NCI-H2081 treated with DMSO at 0.1 percent for 48 hours (cell line): ENCODE data around the gene SIAH1.
"Not testable (repeated sequence)": the region's sequence is repeated elsewhere in the genome, so short reads cannot be mapped to it uniquely, and the experiment has no call there.

ENCODE experiments used
- DNase-seq: peaks from one replicate; lab custom pipeline; 2025; lab: John Stamatoyannopoulos, UW

The SIAH1 gene, protein sequence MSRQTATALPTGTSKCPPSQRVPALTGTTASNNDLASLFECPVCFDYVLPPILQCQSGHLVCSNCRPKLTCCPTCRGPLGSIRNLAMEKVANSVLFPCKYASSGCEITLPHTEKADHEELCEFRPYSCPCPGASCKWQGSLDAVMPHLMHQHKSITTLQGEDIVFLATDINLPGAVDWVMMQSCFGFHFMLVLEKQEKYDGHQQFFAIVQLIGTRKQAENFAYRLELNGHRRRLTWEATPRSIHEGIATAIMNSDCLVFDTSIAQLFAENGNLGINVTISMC

DNA sequence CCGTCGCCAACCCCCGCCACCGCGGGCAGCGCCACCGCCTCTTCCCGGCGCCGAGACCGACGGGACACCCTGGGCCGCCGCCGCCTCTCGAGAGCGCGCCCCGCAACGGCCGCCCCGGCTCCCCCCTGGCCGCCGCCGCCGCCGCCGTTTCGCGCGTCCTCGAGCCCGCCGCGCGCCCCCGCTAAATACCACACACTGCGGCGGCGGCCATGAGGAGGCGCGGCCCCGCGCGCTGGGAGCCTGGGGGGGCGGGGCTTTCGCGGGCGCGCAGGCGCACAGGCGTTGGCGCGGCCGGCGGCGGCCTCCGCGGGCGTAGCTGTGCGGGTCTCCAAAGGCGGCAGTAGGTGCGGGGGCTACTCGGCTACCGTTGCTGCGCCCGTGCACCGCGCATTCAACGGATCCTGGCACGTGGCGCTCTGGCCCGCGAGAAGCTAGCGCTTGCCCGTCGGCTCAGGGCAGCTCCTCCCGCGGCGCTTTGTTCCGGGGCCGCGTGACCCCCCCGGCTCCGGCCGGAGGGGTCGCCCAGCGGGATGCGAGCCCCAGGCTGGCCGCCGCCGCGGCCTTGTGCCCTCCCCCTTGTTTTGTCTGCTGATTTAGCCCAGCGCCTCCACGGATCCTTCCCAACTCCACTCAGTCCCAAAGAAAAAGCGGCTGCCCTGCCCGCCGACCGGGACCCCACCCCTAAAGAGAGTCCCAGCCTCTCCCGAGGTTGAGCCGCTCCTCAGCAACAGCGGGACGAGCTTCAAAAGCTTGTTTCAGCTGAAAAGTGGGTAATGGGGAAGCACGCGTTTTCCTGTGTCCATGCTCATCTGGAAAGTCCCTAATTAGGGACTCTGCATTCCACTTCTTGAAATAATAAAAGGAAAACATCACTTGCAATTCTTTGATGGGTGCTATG lies at the start of gene SIAH1:
SIAH1 (minus strand) TSS at position 161 of the 898 bp plus-strand sequence. CDS start 22,985 bp downstream, outside the sequence.
- DNase-seq = no peak

DNA sequence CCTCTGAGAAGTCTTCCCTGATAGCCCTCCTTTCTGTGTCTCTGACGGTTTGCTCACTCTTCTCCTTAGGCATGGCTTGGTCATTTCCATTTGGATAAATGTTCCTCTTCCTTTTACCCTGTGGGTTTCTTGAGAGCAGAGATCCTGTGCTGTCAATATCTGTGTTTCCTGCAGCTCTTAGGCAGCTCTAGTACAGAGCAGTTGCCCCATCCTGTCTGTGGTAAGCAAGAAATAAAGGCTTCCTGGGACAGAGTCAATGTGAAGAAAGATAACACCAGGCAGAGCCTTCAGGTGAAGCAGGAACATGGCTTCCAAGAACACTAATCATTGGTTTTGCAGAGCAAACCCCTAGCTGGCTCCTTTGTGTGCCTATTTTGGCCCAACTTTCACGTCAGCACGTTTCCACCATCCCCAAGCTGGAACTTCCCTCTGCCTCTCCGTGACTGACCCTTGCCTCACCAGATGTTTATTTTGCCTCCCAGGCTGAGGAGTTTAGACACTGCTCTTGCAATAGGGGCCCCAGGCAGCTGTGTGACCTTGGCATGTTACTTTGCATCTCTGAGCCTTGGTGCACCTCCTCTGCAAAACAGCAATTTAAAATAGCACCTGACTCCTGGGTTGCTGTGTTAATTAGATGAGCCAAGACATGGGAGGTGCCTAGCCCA lies 49.6 kb upstream of the SIAH1 start:
- DNase-seq = no peak

DNA sequence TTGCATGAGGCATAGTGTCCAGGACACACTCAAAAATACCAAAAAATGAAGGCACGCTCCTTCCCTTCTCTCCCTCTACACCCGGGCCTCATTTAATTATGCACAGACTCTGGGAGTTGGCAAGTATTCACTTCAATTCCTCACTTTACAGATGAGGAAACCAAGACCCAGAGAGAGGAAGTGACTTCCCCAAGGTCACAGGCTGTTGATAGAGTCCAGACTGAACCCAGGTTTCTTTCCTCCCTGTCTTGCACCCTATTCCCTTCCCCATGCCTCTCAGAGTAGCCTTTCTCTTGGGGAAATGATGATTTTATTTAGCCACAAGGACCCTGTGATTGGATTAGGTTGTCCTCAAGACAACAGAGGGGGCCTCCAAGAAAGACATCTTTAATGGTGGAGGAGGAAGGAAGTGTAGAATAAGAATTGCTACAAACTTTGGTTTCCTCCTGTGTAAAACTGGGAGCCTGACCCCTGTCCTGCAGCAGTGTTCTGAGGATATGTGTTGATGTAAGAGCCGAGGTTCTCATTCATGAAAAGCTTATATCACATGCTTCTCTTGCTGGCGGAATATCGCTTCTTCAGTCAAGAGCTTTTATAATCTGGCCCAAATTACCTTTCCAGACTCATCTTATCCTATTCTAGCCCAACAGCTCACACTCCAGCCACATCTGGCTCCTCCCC lies 48.8 kb upstream of the SIAH1 start:
- DNase-seq = no peak

DNA sequence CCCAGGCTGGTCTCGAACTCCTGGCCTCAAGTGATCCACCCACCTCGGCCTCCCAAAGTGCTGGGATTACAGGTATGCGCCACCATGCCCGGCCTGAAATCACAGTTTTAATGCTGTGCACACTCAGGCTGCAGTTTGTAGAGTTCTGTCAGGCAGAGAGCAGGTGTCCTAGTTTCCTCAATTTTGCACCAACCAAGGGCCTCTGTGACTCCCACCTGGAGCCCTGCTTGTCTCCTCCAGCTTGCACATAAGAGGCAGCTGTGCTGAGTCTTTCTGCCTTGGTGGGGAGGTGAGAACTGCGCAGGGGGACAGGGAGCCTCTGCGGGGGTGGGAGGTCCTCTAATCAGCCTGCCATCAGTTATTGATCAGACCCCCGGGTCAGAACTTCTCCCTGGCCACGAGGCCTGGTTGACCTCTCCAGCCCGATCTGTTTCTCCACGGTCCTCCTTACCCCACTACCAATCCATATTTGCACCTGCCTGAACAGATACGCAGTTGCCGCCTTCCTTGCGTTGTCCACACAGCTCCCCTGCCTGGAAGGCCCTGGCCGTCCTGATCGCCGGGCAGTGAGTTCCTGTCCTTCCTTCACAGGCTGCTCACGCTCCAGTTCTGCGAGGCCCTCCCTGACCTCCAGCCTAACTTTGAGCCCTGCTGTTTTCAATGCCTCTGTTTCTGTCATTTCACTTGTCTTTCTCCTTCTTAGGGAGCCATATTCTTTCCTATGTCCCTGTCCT lies 48.1 kb upstream of the SIAH1 start:
- no peak for DNase-seq

DNA sequence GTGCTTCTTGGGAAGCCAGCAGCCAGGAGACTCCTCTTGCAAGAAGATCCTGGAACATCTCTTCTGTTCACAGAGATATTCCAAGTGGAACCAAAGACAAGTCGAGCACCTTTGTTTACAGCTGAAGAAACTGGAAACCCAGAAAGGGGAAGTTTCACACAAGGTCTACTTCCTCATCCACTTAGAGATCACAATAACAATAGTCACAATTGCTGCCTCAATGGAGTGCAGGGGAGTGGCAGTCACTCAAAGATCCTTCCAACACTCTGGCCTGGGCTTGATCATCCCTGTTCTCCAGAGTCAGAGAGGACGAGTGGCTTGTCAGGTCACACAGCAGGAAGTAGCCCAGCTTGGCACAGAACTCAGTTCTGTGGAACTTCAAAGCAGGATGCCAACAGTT lies 46.9 kb upstream of the SIAH1 start:
- DNase-seq = no peak

GRCh38 chr16:48430890-48431289 lies 45.7 kb upstream of the SIAH1 start:
- no peak for DNase-seq

DNA sequence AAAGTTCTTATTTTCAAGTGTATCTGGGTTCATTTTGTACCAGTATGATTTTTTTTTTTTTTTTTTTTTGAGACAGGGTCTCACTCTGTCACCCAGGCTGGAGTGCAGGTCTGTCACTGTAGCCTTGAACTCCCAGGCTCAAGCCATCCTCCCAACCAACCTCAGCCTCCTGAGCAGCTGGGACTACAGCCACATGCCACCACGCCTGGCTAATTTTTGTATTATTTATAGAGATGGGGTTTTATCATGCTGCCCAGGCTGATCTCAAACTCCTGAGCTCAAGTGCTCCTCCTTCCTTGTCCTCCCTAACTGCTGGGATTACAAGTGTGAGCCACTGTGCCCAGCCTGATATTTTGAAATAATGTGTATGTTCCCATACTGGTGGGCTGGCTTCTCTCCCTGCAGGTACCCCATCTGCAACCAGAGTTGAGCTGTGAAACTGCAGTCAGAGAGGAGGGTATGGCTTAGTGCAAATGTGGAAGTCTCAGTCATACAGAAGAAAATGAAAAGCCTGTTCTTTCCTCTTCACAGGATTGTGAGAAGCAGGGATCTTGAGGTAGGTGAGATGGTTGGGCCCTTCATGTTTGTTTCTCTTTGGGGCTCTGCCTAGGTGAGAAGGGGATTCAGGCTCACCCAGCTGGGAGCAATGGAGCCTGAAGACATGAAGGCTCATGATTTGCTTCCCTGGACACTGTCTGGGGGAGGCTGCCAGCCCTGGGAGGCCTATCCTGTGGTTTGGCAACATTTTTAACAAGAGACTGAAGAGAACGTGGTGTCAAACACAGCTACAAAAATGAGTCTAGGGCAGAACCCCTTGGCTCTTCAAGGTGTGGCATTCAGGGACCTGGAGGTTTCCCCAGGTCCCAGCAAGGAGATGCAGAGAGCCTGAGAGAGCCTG lies 41.3 kb upstream of the SIAH1 start:
- DNase-seq = no peak

GRCh38 chr16:48422537-48422936 lies 37.3 kb upstream of the SIAH1 start:
- no peak for DNase-seq

DNA sequence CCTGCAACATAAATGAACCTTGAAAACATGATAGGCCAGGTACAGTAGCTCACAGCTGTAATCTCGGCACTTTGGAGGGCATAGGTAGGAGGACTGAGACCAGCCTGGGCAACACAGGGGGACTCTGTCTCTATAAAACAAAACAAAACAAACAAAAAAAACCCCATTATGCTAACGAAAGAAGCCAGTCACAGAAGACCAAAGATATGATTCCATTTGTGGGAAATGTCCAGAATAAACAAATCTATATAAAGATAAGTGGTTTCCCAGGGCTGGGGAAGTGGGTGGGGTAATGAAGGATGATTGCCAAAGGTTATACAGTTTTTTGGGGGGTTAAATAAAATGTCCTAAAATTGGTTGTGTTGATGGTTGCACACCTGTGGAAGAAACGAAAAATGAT lies 36.5 kb upstream of the SIAH1 start:
- DNase-seq = no peak

- DNase-seq = no peak
Observed at GRCh38 chr16:48420437-48420836, 35.2 kb upstream of the SIAH1 start.

DNA sequence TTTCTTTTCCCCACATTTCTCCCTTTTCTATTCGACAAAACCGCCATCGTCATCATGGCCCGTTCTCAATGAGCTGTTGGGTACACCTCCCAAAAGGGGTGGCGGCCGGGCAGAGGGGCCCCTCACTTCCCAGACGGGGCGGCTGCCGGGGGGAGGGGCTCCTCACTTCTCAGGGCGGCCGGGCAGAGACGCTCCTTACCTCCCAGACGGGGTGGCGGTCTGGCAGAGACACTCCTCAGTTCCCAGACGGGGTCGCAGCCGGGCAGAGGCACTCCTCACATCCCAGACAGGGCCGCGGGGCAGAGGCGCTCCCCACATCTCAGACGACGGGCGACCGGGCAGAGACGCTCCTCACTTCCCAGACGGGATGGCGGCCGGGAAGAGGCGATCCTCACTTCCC lies 31.4 kb upstream of the SIAH1 start:
- not testable (repeated sequence) for DNase-seq

DNA sequence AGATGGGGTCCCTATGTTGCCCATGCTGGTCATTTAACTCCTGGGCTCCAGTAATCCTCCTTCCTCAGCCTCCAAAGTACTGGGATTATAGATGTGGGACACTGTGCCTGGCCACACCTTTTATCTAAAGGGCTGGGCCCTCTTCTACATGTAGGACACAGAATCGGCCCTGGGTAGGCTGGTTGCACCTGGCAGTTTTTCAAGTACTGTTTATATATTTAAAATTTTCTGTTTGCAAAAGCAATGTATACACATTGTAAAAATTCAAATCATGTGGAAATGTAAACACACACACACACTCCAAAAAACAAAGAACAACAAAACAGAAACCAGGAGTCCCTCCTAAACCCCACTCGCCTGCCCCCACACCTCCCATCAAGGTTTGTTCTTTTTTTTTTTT lies 28.1 kb upstream of the SIAH1 start:
- DNase-seq = no peak

DNA sequence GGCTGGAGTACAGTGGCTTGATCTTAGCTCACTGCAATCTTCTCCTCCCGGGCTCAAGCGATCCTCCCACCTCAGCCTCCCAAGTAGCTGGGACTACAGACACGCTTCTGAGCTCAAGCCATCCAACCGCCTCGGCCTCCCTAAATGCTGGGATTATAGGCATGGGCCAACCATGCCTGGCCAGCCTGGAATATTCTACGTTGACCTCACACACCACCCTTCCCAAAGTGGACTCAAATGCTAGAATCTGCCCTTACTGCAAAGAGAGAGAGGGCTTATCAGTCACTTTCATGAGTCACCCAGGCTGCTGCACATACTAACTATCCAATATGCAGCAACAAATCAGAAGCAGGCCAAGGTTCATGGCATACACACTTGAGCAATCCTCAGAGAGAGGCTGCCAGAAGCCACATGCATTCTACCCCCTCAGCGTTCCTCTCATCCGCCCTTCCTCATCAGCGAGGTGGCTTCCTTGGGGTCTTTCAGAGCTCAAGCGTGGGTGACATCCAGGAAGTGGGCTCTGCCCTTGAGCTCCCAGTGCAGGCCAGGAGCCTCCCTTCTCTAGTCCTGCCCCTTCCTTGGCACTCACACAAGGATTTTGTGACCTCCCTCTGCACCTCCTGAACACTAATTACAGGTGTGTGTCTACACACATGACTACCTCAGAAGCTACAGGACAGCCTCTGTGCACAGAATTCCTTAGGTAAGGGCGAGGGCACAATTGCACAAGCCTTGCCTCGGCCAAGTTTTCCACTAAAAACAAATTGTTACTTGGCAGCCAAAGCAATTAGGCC lies 24.8 kb upstream of the SIAH1 start:
- no peak for DNase-seq

GRCh38 chr16:48408688-48409087 lies 23.5 kb upstream of the SIAH1 start:
- DNase-seq = no peak

GRCh38 chr16:48405907-48406306 lies 20.7 kb upstream of the SIAH1 start:
- no peak for DNase-seq

DNA sequence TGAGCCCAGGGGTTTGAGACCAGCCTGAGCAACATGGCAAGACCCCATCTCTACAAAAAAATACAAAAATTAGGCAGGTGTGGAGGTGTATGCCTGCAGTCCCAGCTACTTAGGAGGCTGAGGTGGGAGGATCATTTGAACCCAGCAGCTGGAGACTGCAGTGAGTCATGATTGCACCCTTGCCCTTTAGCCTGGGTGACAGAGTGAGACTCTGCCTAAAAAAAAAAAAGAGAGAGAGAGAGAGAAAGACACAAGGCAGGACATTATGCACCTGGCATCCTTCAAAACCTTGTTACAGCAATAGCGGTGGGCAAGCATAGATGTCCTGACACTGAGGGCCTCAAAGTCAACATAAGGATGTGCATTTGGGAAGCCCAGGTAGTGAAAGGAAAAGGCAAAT lies 19.9 kb upstream of the SIAH1 start:
- no peak for DNase-seq

DNA sequence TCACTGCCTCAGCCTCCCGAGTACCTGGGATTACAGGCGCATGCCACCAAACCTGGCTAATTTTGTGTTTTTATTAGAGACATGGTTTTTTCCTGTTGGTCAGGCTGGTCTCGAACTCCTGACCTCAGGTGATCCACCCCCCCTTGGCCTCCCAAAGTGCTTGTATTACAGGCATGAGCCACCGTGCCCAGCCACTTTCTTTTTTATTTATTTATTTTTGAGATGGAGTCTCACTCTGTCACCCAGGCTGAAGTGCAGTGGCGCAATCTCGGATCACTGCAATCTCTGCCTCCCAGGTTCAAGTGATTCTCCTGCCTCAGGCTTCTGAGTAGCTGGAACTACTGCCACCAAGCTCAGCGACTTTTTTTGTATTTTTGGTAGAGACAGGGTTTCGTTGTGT lies 17.3 kb upstream of the SIAH1 start:
- not testable (repeated sequence) for DNase-seq

GRCh38 chr16:48395375-48395774 lies 10.2 kb upstream of the SIAH1 start:
- DNase-seq = no peak

DNA sequence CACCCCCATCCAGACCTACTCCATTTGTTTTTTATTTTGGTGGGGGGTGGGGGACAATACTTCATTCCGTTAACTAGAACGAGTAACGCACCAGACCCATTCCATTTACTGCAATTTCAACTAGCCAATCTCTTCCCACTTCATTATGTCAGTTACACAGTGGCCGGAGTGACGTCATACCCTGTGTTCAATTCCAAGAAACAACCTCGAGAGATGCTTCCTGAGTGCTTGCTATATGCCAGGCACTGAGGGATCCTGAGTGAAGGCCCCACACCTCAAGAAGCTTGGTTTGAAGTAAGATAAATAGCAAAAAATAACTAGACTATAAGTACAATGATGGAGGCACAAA lies 9.1 kb upstream of the SIAH1 start:
- DNase-seq = no peak
